GM21786 (cell line): ENCODE results near the gene CKB.

Experiments
- ATAC-seq: cut with Tn5 transposase; IDR thresholded peaks from one replicate; pipeline ENCODE4 v1.9.1; 2021; ENCODE audit not compliant: unreplicated experiment

Gene CKB

GRCh38 chr14:103539056-103539825, 16.6 kb upstream of the CKB start:
- ATAC-seq, result no peak

GRCh38 chr14:103538291-103539055, 15.8 kb upstream of the CKB start:
- no peak for ATAC-seq

GRCh38 chr14:103537175-103537990, 14.8 kb upstream of the CKB start:
- ATAC-seq, result no peak

GRCh38 chr14:103536693-103537092, 14.1 kb upstream of the CKB start:
- ATAC-seq, result no peak

GRCh38 chr14:103535891-103536565, 13.4 kb upstream of the CKB start:
- ATAC-seq, result no peak

- ATAC-seq, result no peak
Observed at GRCh38 chr14:103535081-103535890, 12.7 kb upstream of the CKB start.

- no peak for ATAC-seq
Observed at GRCh38 chr14:103534576-103535061, 12.0 kb upstream of the CKB start.

- ATAC-seq, result no peak
Observed at GRCh38 chr14:103533999-103534575, 11.5 kb upstream of the CKB start.

GRCh38 chr14:103533137-103533998, 10.7 kb upstream of the CKB start:
- no peak for ATAC-seq

GRCh38 chr14:103532216-103533136, 9.8 kb upstream of the CKB start:
- ATAC-seq, result no peak

- ATAC-seq, result no peak
Observed at GRCh38 chr14:103531421-103532215, 9.0 kb upstream of the CKB start.

GRCh38 chr14:103530831-103531230, 8.2 kb upstream of the CKB start:
- ATAC-seq, result no peak

GRCh38 chr14:103530390-103530789, 7.8 kb upstream of the CKB start:
- ATAC-seq, result no peak

GRCh38 chr14:103529383-103530365, 7.0 kb upstream of the CKB start:
- ATAC-seq, result no peak

GRCh38 chr14:103528587-103529382, 6.2 kb upstream of the CKB start, which contains the start of gene TRMT61A:
Gene TRMT61A (plus strand): TSS chr14:103529196. CDS start chr14:103529979, 783 bp downstream.
- ATAC-seq, result no peak
